Kidney epithelial cell (primary cell): ENCODE results near the gene PC. TPM values are rescaled to one million over a fixed set of nuclear protein-coding genes. Genes with fewer than 3 reads are reported as not detected.

Source experiments
- DNase-seq: peaks from one replicate; pipeline ENCODE4 v3.0.0-alpha.2; 2010; ENCODE audit warnings: low read depth
- H3K27me3 ChIP-seq: 2 replicates; pipeline ENCODE4 v1.6.0; 2011; ENCODE audit warnings: low read length; ENCODE audit not compliant: control insufficient read depth, insufficient read depth
- H3K36me3 ChIP-seq: 2 replicates; pipeline ENCODE4 v1.5.1; 2011; ENCODE audit warnings: low read length; ENCODE audit not compliant: control insufficient read depth, insufficient read depth
- H3K4me3 ChIP-seq: 2 replicates; pipeline ENCODE4 v1.5.1; 2011; ENCODE audit warnings: low read depth, mild to moderate bottlenecking, control low read depth, low read length
- CTCF ChIP-seq: IDR thresholded peaks from 2 replicates; pipeline ENCODE4 v1.5.1; 2011; ENCODE audit warnings: mild to moderate bottlenecking, moderate library complexity, low read length, control low read depth, inconsistent platforms; ENCODE audit not compliant: insufficient read depth, poor library complexity, severe bottlenecking
- total RNA-seq: library from RNA; depleted of rRNA; stranded (reverse); fragments of >200 nt; gene quantifications from 2 replicates; pipeline ENCODE4 v1.2.3, GENCODE V29; 2015

Gene PC
- total RNA-seq, 1 donor from 2014 or later = 10.1 TPM

DNA sequence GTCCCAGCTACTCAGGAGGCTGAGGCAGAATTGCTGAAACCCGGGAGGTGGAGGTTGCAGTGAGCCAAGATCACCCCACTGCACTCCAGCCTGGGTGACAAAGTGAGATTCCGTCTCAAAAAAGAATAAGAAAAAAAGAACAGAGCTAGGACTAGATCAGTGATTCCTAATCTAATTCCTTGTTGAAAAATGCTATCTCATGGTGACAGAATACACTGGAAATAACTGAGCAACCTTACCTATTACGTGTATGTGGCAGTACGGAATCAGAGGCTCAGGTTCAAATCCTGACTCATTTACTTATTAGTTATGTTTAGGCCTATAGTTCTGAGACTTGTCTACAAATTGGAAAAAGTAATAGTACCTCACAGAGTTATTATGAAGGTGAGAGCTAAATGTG lies 134.5 kb downstream of the PC start:
- no peak for DNase-seq
- Histone ChIP-seq H3K4me3 (no peak overlapping the region), H3K36me3 (no peaks in the 10 kb centered on the region), H3K27me3 (no peaks in the 10 kb centered on the region)
- no peak for TF ChIP-seq CTCF

DNA sequence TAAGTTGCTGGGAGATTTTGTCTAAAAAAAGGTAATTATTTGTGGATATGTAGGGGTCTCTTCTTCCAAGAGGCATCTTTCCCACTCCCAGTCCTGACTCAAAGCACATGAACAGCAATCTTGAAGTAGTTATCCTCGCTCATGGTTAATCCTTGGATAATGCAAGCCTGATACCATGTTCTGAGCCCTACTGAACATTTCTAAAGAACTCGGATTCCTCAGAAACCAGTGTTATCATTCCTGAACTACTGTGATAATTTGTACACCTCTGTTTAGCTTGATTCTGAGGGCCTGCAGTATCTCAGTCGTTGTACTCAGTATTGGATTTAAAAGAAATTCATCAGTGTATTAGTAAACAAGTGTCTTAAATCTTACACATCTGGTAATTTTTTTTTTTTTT lies 137.3 kb downstream of the PC start:
- Histone ChIP-seq H3K36me3 (peaks cover 1% of the 10 kb centered on the region), H3K27me3 (no peaks in the 10 kb centered on the region), H3K4me3 (no peak overlapping the region)
- DNase-seq = no peak
- TF ChIP-seq CTCF = no peak

GRCh38 chr11:66820381-66820780 lies 137.8 kb downstream of the PC start:
- TF ChIP-seq CTCF = no peak
- DNase-seq = no peak
- Histone ChIP-seq H3K27me3 (no peaks in the 10 kb centered on the region), H3K36me3 (peaks cover 1% of the 10 kb centered on the region), H3K4me3 (no peak overlapping the region)

GRCh38 chr11:66818231-66818955 lies 139.8 kb downstream of the PC start:
- H3K4me3 ChIP-seq = no peak overlapping the region
- peaks cover 1% of the 10 kb centered on the region for H3K36me3 ChIP-seq
- DNase-seq = no peak
- H3K27me3 ChIP-seq = no peaks in the 10 kb centered on the region
- no peak for TF ChIP-seq CTCF

DNA sequence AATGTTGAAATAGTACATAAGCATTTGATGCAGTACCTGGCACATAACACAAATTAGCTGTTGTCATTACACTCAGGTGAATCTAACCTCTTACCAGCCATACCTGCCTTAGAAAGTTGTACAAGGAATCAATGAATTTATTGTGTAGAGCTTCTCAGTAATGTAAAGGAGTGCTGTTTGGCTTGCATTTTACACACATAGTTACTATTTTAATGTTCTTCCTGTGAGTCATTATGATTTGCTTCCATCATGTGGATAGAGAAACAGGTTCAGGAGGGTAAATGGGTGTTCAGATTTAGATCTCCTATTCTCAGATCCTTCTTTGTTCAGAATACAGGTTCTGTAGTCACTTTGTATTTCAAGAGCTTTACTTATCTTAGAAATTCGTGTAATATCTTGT lies 142.5 kb downstream of the PC start:
- DNase-seq = no peak

More for the DNA sequence above, 142.5 kb downstream of the PC start:
- H3K36me3 ChIP-seq = peaks cover 1% of the 10 kb centered on the region
- H3K4me3 ChIP-seq = no peak overlapping the region
- TF ChIP-seq CTCF = no peak
- H3K27me3 ChIP-seq = no peaks in the 10 kb centered on the region
